GM18861 (cell line): ENCODE measurements around the gene TP53I11.

ENCODE experiments used
- ATAC-seq: cut with Tn5 transposase; IDR thresholded peaks from one replicate; pipeline ENCODE4 v1.9.1; 2021; ENCODE audit not compliant: unreplicated experiment

Gene TP53I11

DNA sequence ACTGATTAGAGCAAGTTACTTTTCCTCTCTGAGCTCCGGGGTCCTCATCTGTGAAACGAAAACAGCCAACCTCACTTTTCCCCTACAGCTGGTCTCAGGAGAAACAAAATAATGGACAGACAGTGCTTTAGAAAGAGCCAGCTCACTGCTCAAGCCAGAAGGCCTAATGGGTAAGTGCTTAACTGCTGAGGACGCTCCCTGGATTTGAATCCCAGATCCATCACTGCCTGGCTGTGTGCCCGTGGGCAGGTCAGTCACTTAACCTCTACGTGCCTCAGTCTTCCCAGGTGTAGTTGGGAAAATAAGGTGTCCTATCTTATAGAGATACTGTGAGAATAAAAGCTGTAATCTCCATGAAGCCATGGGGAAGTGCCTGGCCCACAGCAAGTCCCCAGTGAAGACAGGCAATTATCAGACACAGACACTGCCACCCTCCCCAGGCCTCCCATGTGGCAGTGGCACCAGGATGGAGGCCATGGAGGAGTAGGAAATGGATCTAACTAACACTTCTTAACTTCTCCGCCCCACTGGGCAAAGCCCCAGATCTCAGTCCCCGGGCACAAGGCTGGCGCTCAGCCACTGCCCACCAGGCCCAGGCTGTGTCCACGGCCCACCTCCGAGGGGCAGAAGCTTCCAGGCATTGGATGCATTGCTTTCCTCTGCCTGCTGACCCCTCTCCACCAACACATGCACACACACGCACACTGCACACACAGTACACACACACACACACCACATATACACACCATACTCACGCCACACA lies 9.2 kb downstream of the TP53I11 start:
- ATAC-seq = no peak

GRCh38 chr11:44940835-44941234 lies 9.8 kb downstream of the TP53I11 start:
- no peak for ATAC-seq

DNA sequence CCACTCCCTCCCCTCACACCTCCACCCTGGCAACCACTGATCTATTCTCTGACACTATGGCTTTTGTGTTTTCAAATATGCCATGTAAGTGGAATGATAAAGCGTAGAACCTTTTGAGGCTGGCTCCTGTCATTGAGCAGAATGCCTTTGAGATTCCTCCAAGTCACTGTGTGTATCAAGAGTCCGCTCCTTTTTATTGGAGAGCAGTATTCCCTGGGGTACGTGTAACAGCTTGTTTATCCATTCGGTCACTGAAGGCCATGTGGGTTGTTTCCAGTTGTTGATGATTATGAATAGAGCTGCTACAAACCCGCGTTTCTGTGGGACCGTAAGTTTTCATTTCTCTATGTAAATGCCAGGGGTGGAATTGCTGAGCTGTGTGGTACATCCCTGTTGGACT lies 10.3 kb downstream of the TP53I11 start:
- no peak for ATAC-seq

DNA sequence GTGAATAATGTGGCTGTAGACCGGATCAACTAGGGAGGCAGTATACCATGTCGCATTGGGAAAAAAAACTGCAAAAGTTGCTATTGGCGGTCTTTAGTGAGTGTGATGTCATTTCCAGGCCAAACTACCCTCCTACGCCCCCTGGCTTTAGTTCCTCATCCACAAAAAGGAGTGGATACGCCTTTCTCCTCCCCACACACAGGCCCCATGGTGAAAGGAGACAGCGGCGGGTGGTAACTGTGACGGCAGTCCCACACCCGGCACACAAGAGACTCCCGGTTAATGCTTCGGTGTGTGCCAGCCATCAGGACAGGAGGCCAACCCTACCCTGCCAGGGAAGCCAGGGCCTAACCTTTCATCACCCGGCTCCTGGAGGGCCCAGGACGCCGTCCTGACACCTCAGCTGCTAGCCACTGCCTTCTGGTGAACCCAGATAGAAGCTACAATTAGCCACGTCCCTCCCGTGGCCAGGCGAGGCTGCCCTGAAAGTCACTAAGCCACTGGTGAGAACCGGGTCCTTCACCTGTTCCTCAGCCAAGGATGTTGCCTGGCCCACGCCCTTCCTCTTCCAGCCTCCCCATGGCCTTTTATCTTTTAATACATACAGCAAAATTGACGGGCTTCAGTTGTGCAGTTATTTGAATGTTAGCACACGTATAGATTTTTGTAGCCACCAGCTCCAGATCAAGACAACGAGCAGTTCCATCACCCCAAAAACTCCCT lies 10.8 kb downstream of the TP53I11 start:
- ATAC-seq = no peak

DNA sequence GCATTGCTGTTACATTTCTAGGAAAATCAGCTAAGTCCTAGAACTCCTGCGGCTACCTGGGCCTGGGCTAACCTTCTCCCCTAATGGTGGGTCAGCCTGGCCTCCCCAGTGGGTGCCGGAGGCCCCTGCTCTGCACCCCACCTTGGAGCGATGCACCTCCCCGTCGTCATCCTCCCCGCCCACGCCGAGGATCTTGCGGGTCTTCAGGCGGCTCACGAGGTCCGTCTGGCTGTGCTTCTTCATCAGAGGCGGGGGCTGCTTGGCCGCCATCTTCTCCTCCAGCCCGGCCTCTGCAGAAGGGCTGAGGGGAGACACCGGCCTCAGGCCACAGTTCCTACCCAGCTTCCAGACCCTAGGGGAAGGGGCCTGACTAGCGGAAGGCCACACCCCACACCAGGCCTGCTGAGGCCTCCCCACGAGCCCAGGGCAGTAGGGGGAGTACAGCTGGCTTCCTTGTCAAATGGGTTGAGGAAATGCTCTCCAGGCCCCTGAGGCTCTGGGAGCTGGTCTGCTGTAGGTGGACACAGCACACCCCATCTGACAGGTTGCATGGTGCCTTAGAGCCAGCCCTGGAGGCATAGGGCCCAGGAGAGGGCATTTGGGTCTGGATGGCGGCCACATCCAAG lies 12.5 kb downstream of the TP53I11 start:
- no peak for ATAC-seq

DNA sequence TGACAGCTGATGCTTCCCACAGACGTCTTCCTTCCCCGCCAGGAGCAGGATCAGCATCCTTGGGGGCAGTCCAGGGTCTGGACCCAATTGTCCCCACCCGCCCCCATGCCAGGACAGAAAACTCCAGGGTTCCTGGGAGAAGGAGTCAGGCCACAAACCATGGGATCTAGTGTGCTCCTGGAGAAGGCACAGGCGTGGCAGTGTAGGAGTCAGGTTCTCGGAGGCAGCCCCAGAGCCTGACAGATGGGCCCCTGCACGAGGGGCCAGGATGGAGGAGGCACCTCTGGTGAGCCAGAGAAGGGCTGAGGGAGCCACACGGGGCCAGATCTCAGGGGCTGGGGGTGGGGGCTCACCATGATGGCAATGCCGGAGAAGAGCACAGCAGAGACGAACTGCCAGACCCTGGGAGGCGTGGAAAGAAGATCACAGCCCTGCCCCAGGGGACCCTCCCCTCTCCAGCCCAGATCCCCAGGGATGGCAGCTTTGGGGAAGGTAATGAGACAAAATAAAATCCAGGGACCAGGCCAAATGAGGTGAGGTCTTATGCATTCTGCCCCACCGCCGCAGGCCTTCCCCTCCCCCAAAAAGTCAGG lies 13.6 kb downstream of the TP53I11 start:
- no peak for ATAC-seq

GRCh38 chr11:44936525-44936924 lies 14.2 kb downstream of the TP53I11 start:
- ATAC-seq = peak; percentile 54

DNA sequence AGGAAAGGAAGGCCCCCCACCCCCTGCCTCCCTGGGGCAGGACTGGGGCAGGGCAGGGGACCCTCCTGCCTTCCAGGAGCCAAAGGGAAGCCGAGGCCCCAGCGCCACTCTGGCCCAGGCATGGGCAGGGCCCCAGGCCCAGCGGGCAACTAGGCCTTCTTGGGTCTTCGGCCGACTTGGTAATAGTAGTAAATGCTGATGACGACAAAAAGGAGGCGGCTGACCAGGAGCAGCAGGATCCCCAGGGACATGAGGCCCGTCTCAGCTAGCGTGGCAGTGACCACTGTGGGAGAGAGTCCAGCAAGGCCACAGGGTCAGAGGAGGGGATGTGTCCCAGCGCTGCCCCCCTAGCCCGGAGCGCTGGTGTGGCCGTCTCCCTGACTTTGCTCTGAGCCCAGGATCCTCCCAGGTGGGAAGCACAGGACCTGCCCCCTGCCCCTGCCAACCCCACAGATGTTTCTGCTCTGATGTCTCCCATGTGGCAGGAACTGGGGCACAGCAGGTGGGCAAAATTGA lies 15.9 kb downstream of the TP53I11 start:
- no peak for ATAC-seq

DNA sequence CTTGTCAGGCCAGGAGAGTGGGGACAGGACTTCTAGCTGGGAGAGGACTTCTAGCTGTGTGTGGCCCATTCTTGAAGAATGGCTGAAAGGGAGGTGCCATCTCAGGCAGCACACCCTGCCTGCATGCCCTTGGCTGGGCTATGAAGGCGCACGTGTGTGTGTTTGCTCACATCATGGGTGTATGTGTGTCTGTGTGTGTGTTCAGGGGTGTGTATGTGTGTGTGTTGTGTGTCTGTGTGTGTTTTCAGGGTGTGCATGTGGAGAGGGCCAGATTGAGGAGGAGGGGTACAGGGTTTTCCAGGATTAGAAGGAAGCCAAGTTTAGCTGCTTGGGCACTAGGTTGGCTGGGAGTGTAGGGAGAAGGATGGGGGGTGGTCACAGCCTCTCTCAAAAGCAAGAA lies 16.6 kb downstream of the TP53I11 start:
- ATAC-seq = no peak

- ATAC-seq = no peak
These were observed 19.2 kb downstream of the TP53I11 start for GRCh38 chr11:44931466-44931865.

- no peak for ATAC-seq
These were observed 19.9 kb downstream of the TP53I11 start for GRCh38 chr11:44930588-44931302.

GRCh38 chr11:44928816-44929215 lies 21.9 kb downstream of the TP53I11 start:
- no peak for ATAC-seq

- no peak for ATAC-seq
These were observed 22.5 kb downstream of the TP53I11 start for GRCh38 chr11:44928144-44928543.

DNA sequence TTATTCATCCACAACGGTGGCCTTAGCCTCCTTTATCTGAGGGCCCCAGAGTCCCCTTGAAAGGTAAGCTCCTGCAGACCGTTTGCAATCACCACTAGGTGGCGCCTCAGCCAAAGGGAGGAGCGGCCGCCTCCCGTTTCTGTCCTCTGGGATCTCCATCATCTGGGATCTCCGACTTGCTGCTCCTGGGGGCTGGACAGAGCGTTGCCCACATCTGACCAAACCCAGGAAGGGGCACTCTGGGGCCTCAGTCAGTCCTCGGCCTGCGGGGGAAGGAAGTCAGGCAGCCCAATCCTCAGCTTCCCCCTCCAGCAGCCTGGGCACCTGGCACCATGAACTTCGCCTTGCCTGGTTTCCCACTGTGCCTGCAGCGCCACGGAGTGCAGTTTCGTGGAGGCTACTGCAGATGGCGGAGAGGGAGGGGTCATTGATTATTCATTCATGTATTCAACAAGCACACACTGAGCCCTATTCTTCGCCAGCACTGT lies 23.5 kb downstream of the TP53I11 start:
- ATAC-seq = no peak

DNA sequence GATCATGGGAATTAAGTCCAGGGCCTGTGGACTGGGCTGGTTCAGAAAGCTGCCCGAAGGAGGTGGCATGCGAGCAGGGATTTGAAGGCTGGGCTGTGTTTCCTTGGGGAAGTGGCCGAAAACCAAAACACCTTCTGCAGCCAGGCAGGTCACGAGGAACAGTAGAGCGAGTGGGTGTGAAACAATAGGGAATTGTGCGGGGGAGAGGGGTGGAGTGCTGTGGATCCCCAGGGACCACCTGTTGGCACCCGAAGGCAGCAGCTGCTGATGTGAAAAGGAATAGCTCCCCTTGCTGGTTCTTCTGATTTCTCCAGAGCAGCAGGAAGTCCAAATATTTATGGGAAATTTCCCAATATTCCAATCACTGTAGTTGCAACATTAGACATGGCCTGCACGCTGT lies 24.6 kb downstream of the TP53I11 start:
- no peak for ATAC-seq

DNA sequence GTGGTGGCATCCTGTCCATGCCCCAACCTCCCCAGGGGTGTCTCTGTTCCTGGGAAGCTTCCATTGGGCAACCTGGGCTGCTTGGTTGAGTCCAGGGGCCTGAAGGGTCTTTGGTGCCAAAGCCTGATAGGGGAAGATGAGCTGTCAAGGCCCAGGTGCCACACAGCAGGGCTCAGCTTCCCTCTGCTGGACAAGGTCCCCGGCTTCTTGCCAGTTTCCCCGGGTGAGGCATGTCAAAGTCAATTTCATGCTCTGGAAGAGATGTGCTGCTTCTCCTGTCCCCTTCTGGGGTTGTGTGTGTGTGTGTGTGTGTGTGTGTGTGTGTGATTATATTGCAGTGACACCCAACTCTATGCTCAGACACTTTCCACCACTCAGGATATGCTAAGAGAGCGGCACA lies 26.9 kb downstream of the TP53I11 start:
- no peak for ATAC-seq

DNA sequence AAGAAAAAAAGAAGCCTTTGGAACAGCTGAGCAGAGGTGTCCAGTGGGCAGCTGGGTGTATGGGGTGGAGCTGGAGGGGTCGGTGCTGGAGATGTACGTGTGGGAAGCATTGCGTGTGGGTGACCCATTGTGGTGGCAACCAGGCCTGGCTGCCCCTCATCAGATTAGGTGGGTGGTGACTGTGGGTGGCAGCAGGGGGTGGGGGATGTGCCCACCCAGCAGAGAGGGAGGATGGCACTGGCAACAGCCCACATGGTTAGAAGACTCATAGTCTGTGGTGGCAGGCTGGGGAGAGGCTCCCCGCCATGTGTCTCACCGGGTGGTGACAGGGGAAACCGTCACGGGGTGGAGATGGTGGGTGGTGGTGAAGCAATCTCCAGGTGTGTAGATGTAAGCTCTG lies 27.6 kb downstream of the TP53I11 start:
- no peak for ATAC-seq

- ATAC-seq = no peak
These were observed 30.2 kb downstream of the TP53I11 start for GRCh38 chr11:44920451-44920850.

DNA sequence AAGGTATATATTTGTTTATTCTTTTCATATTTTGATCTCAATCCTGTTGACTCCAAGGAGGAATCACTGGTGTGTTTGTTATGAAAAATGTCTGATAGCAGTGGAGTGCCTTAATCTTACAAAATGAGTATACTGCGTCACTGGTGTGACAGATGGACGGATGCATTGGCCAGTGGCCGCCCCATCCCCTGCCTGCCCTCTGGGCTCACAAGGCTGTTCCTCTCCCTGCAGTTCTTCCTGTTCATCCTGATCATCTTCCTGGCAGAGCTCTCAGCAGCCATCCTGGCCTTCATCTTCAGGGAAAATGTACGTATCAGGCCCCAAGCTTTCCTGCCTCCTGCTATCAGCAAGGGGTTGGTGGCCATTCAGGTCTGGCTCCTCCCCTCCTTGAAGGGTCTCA lies 32.9 kb downstream of the TP53I11 start:
- ATAC-seq = no peak

GRCh38 chr11:44916801-44917385 lies 33.8 kb downstream of the TP53I11 start:
- peak; percentile 39 for ATAC-seq
